DND-41 (cell line): ENCODE data around the gene PRAMEF7.
"Not testable (repeated sequence)": the region's sequence is repeated elsewhere in the genome, so short reads cannot be mapped to it uniquely, and the experiment has no call there.

Experiments
- ATAC-seq: fragments of 200-7000 bp; cut with Tn5 transposase; 3 replicates; pipeline ENCODE4 v1.9.1; 2021; ENCODE audit warnings: low read depth; ENCODE audit not compliant: insufficient read depth
- DNase-seq: peaks from one replicate; pipeline ENCODE4 v3.0.0-alpha.2; 2020
- H2AFZ ChIP-seq: 2 replicates; pipeline ENCODE4 v1.6.0; 2012; ENCODE audit warnings: low read depth, low read length
- H3K27ac ChIP-seq: 2 replicates; pipeline ENCODE4 v1.5.1; 2012; ENCODE audit warnings: low read length, inconsistent platforms
- H3K27me3 ChIP-seq: fragments of 200-600 bp; sonication (generic); 2 replicates; pipeline ENCODE4 v1.6.0; 2012; ENCODE audit warnings: low read length, mild to moderate bottlenecking, inconsistent platforms; ENCODE audit not compliant: insufficient read depth, poor library complexity
- H3K36me3 ChIP-seq: 2 replicates; pipeline ENCODE4 v1.5.1; 2012; ENCODE audit warnings: low read length, inconsistent platforms; ENCODE audit not compliant: insufficient read depth
- H3K4me1 ChIP-seq: 2 replicates; pipeline ENCODE4 v1.5.1; 2012; ENCODE audit warnings: mild to moderate bottlenecking, low read length; ENCODE audit not compliant: insufficient read depth
- H3K4me2 ChIP-seq: 2 replicates; pipeline ENCODE4 v1.6.0; 2012; ENCODE audit warnings: mild to moderate bottlenecking, moderate library complexity, low read length, inconsistent platforms; ENCODE audit not compliant: insufficient read depth
- H3K4me3 ChIP-seq, 2 experiments: fragments of 200-600 bp in 1 of 2; shearing (Covaris generic) in 1 of 2; 2 replicates each; pipeline ENCODE4 v1.5.1; 2012 to 2016; ENCODE audit warnings: inconsistent platforms in 2 of 2, low read length in 2 of 2, mild to moderate bottlenecking in 2 of 2, low read depth in 1 of 2, moderate library complexity in 1 of 2
- H3K79me2 ChIP-seq: 2 replicates; pipeline ENCODE4 v1.6.0; 2012; ENCODE audit warnings: low read length, inconsistent platforms; ENCODE audit not compliant: insufficient read depth
- H3K9ac ChIP-seq: 2 replicates; pipeline ENCODE4 v1.6.0; 2012; ENCODE audit warnings: low read depth, mild to moderate bottlenecking, inconsistent platforms, low read length, moderate library complexity
- H3K9me3 ChIP-seq: 2 replicates; pipeline ENCODE4 v1.5.1; 2012; ENCODE audit warnings: low read length, moderate library complexity, mild to moderate bottlenecking, inconsistent platforms; ENCODE audit not compliant: insufficient read depth, severe bottlenecking
- H4K20me1 ChIP-seq: 2 replicates; pipeline ENCODE4 v1.6.0; 2012; ENCODE audit warnings: low read length; ENCODE audit not compliant: insufficient read depth
- TF ChIP-seq, protein P1 (sequence below): IDR thresholded peaks from 2 replicates; pipeline ENCODE4 v1.5.1; 2012; ENCODE audit warnings: borderline replicate concordance, low read length, moderate library complexity, mild to moderate bottlenecking; ENCODE audit not compliant: poor library complexity, severe bottlenecking; ENCODE audit errors: extremely low read depth

PRAMEF7 gene

GRCh38 chr1:12921749-12922148 is 5.3 kb downstream of the PRAMEF7 start:
- H3K79me2 ChIP-seq, H3K9ac ChIP-seq, H3K36me3 ChIP-seq, H3K9me3 ChIP-seq, H3K27me3 ChIP-seq, H3K4me1 ChIP-seq, H3K4me3 ChIP-seq, ATAC-seq, H2AFZ ChIP-seq, H3K27ac ChIP-seq, H3K4me2 ChIP-seq, H4K20me1 ChIP-seq, DNase-seq: not testable (repeated sequence)
- TF ChIP-seq, protein P1, sequence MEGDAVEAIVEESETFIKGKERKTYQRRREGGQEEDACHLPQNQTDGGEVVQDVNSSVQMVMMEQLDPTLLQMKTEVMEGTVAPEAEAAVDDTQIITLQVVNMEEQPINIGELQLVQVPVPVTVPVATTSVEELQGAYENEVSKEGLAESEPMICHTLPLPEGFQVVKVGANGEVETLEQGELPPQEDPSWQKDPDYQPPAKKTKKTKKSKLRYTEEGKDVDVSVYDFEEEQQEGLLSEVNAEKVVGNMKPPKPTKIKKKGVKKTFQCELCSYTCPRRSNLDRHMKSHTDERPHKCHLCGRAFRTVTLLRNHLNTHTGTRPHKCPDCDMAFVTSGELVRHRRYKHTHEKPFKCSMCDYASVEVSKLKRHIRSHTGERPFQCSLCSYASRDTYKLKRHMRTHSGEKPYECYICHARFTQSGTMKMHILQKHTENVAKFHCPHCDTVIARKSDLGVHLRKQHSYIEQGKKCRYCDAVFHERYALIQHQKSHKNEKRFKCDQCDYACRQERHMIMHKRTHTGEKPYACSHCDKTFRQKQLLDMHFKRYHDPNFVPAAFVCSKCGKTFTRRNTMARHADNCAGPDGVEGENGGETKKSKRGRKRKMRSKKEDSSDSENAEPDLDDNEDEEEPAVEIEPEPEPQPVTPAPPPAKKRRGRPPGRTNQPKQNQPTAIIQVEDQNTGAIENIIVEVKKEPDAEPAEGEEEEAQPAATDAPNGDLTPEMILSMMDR, result peak; percentile 2

DNA sequence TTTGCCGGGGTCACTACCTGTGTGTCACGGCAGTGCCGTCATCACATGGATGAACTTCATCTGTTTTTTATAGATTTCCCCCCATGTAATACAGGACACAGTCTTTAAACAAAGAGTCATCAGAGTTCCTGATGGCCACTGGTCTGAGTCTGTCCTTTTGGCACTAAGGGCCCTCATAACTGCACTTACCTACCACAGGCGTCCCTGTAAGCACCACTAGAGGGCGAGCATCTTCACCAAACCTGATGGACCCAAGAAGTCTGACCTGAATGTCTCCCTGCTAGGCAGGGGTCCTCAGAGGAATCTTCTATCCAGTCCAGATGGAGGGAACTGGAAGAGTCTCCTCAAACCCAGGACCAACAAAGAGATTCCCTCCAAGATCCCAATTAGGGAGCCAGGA is 8.0 kb downstream of the PRAMEF7 start:
- H3K27ac ChIP-seq, result not testable (repeated sequence)
- TF ChIP-seq, protein P1, result peak; percentile 15

GRCh38 chr1:12947480-12947879 is 31.1 kb downstream of the PRAMEF7 start, which contains the start of gene PRAMEF6:
TSS of gene PRAMEF6 (minus strand) at chr1:12947580. CDS start at chr1:12942518, 5,062 bp downstream.
- DNase-seq, H3K79me2 ChIP-seq, H3K4me1 ChIP-seq, ATAC-seq, H3K4me3 ChIP-seq, H2AFZ ChIP-seq, H3K4me2 ChIP-seq, H4K20me1 ChIP-seq, H3K27me3 ChIP-seq, H3K9me3 ChIP-seq, H3K27ac ChIP-seq, H3K9ac ChIP-seq, H3K36me3 ChIP-seq: not testable (repeated sequence)

More for the DNA sequence above, 8.0 kb downstream of the PRAMEF7 start:
- not testable (repeated sequence) for H3K9ac ChIP-seq, H4K20me1 ChIP-seq, ATAC-seq, H2AFZ ChIP-seq, H3K4me1 ChIP-seq, H3K4me3 ChIP-seq, H3K27me3 ChIP-seq, DNase-seq, H3K36me3 ChIP-seq, H3K9me3 ChIP-seq, H3K79me2 ChIP-seq, H3K4me2 ChIP-seq
